CD4-positive, alpha-beta T cell treated with Interleukin-1 beta for 1 hour (primary cell): ENCODE measurements around the gene MARF1.
"Not testable (repeated sequence)": the region's sequence is repeated elsewhere in the genome, so short reads cannot be mapped to it uniquely, and the experiment has no call there.

Source experiments
- DNase-seq, 2 donors: peaks; one replicate each; pipeline ENCODE4 v3.0.0-alpha.2; 2020 to 2022

Gene MARF1

GRCh38 chr16:15566095-15566494, 76.9 kb downstream of the MARF1 start:
- DNase-seq = no peak

GRCh38 chr16:15564604-15565339, 78.2 kb downstream of the MARF1 start:
- no peak for DNase-seq

DNA sequence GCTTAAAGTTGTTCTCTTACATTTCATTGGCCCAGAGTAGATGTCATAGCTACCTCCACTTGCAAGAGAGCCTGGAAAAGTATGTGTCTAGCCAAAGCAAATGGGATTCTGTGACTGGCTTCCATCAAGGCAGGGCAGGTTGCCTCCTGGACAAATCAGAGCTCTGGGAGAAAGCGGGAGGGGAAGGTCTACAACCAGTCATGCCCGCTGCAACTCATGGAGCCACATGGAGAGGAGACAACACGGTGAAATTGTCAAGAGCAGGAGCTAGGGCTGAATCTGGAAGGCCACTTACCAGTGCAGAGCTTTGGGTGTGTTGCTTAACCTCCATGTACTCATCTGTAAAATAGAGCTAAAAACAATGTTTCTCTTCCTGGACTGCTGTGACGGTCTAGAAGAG, 83.8 kb downstream of the MARF1 start:
- DNase-seq = no peak

DNA sequence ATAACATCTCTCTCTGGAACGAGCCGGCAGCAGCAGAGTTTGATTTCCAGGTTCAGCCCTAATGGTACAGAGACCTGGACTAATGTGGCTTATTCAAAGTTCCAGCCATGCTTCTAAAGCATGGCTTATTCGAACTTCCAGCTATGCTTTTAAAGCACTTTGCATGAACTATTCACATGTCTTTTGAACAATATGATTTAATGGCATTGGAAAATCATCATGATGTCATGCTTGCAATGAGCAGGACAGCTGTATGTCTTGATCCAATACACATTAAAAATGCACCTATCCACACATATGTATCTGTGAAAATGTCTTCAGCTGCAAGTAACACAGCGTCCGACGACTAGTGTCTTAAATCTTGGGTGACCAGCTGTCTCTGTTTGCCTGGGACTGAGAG, 85.7 kb downstream of the MARF1 start:
- DNase-seq = no peak

GRCh38 chr16:15556130-15556529, 86.8 kb downstream of the MARF1 start:
- no peak for DNase-seq

DNA sequence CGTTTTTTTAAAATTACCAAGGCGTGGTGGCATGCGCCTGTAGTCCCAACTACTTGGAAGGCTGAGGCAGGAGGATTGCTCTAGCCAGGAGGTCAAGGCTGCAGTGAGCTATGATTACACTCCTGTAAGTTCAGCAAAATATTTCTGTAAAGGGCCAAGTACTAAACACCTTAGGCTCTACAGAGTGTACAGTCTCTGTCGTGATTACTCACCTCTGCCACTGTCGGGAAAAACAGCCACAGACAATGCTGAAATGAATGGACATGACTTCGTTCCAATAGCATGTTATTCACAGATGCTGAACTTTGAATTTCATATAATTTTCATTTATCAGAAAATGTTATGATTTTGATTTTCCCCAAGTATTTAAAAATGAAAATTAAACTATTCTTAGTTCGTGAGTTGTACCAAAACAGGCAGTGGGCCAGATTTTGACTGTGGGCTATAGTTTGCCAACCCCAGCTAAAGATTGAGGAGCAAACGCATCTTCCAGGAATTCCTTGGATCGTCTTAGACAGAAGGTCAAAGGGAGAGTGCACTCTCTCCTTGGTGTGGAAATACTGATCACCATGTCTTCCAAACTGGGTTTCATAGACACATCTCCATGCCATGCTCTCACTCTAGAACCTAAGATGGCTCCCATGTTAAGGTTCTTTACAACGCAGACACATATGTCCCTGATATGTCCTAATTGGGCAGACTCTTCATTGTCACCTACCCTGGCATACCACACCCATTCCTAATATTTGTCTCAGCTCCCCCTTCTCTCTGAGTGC, 89.5 kb downstream of the MARF1 start:
- no peak for DNase-seq

- DNase-seq = no peak
Observed at GRCh38 chr16:15552507-15552906, 90.4 kb downstream of the MARF1 start.

- no peak for DNase-seq
Observed at GRCh38 chr16:15548482-15548891, 94.5 kb downstream of the MARF1 start.

GRCh38 chr16:15547768-15548096, 95.2 kb downstream of the MARF1 start:
- no peak for DNase-seq

DNA sequence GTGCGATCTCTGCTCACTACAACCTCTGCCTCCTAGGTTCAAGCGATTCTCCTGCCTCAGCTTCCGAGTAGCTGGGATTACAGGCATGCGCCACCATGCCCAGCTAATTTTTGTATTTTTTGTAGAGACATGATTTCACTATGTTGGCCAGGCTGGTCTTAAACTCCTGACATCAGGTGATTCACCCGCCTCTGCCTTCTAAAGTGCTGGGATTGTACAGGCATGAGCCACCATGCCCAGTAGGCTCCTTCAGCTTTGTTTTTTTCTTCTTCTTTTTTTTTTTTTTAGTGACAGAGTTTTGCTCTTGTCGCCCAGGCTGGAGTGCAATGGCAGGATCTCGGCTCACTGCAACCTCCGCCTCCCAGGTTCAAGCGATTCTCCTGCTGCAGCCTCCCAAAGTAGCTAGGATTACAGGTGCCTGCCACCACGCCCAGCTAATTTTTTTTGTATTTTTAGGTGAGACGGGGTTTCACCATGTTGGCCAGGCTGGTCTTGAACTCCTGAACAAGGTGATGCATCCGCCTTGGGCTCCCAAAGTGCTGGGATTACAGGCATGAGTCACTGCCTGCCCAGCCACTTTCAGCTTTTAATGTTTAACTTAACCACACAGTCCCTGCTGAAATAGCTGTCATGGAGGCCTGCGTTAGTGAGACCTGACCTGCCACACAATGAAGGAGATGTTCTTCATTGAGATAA, 95.7 kb downstream of the MARF1 start:
- not testable (repeated sequence) for DNase-seq

DNA sequence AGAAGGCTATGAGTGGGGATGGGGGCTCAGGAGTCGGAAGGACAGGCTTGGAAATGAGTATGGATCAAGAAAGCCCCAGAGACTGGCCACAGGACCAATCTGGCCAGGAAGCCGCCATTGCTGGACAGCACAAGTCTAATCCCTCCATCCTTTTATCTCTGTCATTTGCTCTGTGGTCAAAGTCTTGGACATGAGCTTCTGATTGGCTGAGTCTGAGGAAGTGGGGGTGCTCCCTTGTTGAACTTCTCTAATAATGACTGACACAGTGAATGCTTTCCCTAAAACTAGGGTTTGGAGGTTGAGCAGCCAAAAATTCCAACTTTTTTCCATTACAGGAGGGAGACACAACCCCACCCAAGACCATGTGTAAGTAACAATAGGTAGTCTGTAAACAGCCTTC, 97.4 kb downstream of the MARF1 start:
- no peak for DNase-seq

DNA sequence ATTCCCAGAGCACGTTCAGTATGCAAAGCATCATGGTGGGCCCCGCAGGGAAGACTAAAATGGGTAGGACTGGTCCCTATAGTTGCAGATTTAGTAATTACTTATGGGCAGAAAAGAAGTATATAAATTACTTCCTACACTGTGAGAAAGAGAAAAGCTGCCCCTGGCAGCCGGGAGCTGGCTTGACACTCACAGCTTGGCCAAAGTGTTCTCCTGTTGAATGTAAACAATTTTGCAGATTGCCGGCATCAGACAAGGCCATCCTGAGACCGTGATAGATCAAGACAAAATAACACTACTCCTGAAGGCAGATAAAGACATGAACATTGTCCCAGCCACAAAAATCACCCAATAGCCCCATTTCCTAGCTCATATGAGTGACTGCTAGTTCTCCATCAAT, 98.5 kb downstream of the MARF1 start:
- DNase-seq = no peak
